ENCODE results near the gene SLC66A2. TPM values are rescaled to one million over a fixed set of nuclear protein-coding genes. Genes with fewer than 3 reads are reported as not detected.

Gene SLC66A2
- total and polyA plus RNA-seq, 2 of the 13 experiments (the other 11 are each of a cell fraction or from before 2014, with no cell fraction given): 33.5 to 41.9 TPM

- Histone ChIP-seq H3K4me3 (replicated peaks in 1 of 3; ENCODE audit: insufficient read depth in 1 of 3, low read depth in 2 of 3, low read length in 3 of 3) (no peak overlapping the region), H3K79me2 (ENCODE audit: insufficient read depth, low read length) (peaks cover 54% of the 10 kb centered on the region), H3K9ac (ENCODE audit: insufficient read depth, low read depth, low read length) (no peak overlapping the region), H3K27me3 (ENCODE audit: control insufficient read depth in 1 of 2, insufficient read depth in 2 of 2, low read length in 2 of 2) (no peaks in the 10 kb centered on the region), H3K4me1 (ENCODE audit: insufficient read depth, low read length) (peaks cover 9% of the 10 kb centered on the region; the same call in 1 of the 2 replicates), H3K27ac (ENCODE audit: extremely low read length, insufficient read depth, low read length) (no peak overlapping the region), H3K4me2 (ENCODE audit: low read depth, low read length) (no peak overlapping the region), H3K36me3 (replicated peaks in 1 of 2; ENCODE audit: control insufficient read depth in 1 of 2, insufficient read depth in 2 of 2, low read length in 2 of 2) (peaks cover 27 to 76% of the 10 kb centered on the region in 2 experiments), H3K9me3 (ENCODE audit: low read length) (no peaks in the 10 kb centered on the region), H2AFZ (ENCODE audit: low read length) (no peak overlapping the region), H4K20me1 (ENCODE audit: insufficient read depth, low read length) (peaks cover 35% of the 10 kb centered on the region)
- POLR2A ChIA-PET: interaction anchor here (1.0 kb wide), 1 partner anchor 10 kb away, joined by 3 read pairs; the partner anchor contains the start of gene HSBP1L1
- BruUV-seq (replicated peaks): no TSS peak
- in situ Hi-C loops (cut with HindIII; ENCODE audit: extremely low pct_ligation_motif_present, low pct_unique_long_range_greater_than_20kb): no loop called here
- CTCF ChIA-PET (ENCODE audit: low intra/inter-chr PET ratio, low total read pairs): no interaction called here
- ATAC-seq (no peak), FAIRE-seq (no peak), DNase-seq (ENCODE audit: low spot score) (no peak)
- intact Hi-C loops (cut with micrococcal nuclease; ENCODE audit: unreplicated experiment): no loop called here
- no peak for TF ChIP-seq MLXIP (CRISPR knock-in tag; IDR thresholded peaks at IDR 0.05; ENCODE audit: borderline replicate concordance)
- TF ChIP-seq ZNF770 (CRISPR knock-in tag; IDR thresholded peaks at IDR 0.05): peak; percentile 78
- peak; percentile 70 for TF ChIP-seq ZNF652 (CRISPR knock-in tag; IDR thresholded peaks at IDR 0.05; ENCODE audit: borderline replicate concordance, low read depth)
- TF ChIP-seq ZFP37 (CRISPR knock-in tag; IDR thresholded peaks at IDR 0.05; ENCODE audit: borderline replicate concordance): no peak
- no peak for TF ChIP-seq KAT7 (CRISPR knock-in tag; IDR thresholded peaks at IDR 0.05; ENCODE audit: borderline replicate concordance)
- 99% methylated on average over 4 of the region's 4 CpGs for WGBS (ENCODE audit: low lambda C conversion rate)
Observed at GRCh38 chr18:79974025-79974654, 22.7 kb upstream of the SLC66A2 start.
